HG03469 (cell line): ENCODE measurements around the gene MAGOHB.
"Not testable (repeated sequence)": the region's sequence is repeated elsewhere in the genome, so short reads cannot be mapped to it uniquely, and the experiment has no call there.

Experiments
- ATAC-seq: cut with Tn5 transposase; IDR thresholded peaks from one replicate; pipeline ENCODE4 v1.9.1; 2021; ENCODE audit warnings: mild to moderate bottlenecking, moderate library complexity, moderate number of reproducible peaks; ENCODE audit not compliant: unreplicated experiment

MAGOHB gene

DNA sequence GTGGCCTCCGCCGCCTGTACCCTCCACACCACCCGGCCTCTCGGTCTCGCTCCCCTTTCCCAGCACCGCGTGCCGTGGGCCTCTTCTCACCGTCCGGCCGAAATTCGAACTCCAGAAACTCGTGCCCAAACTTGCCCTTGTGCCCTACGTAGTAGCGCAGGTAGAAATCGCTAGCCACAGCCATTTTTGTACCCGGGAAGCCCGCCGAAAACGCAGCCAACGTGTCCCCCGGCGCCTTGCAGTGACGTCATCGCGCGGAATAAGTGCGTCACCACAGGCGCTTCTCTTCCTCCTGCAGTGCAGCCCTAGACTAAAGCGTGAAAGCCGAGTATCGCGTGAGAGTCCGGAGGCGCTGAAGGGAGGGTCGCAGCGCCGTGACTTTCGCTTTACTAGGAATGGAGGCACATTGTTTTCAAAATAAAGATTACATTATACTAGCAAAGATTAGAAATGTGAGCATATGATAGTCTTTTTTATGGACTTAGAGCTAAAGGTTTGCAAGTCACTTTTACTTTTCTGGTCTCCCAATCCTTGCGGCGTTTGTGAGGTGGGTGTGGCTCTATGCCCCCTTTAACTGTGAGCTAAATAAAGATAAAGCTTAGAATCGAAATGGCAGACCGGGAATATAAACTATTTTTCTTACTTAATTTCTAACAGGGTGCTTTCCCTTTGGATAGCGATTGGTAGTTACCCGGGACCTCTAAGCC lies at the start of gene MAGOHB:
Gene MAGOHB (minus strand): TSS at position 261 of the 707 bp plus-strand sequence. CDS start 77 bp downstream, at position 184.
- ATAC-seq: peak; percentile 78

DNA sequence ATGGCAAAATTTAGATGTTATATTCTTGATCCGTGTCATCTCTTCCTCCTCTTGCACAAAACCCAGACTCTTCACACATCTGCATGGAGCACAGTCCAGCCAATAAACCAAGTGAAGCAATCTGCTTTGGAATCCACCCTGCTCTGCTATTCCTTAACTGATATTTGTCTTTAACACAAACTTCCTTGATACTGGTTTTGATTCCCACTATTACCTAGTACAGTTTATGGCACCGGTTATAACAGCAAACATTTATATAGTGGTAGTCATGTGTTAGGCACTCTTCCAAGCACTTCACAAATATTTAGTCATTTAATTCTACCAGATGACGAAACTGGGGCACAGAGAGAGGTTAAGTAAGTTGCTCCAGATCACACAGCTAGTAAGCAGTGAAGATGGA lies 47.9 kb upstream of the MAGOHB start:
- no peak for ATAC-seq

DNA sequence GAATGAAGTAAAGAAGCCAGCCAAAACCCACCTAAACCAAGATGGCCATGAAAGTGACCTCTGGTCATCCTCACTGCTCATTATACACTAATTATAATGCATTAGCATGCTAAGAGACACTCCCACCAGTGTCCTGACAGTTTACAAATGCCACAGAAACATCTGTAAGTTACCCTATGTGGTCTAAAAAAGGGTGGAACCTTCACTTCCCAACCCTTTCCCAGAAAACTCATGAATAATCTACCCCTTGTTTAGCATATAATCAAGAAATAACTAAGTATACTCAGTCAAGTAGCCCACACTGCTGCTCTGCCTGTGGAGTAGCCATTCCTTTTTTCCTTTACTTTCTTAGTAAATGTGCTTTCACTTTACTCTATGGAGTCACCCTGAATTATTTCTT lies 40.6 kb upstream of the MAGOHB start:
- ATAC-seq: no peak

DNA sequence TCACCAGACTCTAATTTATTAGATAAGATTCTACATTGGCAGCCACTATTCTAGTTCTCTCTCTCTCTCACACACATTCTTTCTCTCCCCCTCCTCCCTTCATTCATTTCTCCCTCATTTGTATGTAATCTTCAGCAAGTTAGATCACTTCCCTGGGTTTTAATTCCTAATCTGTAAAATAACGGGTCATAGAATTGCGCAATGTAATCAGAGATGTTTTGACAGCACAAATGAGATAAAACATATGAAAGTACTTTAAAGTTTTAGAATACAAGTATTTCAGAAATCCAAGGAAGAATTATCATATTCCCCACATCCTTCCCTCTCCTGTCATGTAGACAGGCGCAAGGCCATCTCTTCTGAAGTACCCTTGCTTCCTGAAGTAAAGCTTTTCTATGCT lies 38.8 kb upstream of the MAGOHB start:
- no peak for ATAC-seq

DNA sequence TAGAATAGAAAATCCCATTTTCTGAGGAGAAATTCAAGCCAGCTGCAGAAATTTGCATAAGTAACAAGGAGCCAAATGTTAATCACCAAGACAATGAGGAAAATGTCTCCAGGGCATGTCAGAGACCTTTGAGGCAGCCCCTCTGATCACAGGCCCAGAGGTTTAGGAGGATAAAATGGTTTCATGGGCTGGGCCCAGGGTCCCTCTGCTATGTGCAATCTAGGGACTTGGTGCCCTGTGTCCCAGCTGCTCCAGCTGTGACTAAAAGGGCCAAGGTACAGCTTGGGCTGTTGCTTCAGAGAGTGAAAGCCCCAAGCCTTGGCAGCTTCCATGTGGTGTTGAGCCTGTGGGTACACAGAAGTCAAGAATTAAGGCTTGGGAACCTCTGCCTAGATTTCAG lies 33.2 kb upstream of the MAGOHB start:
- not testable (repeated sequence) for ATAC-seq

DNA sequence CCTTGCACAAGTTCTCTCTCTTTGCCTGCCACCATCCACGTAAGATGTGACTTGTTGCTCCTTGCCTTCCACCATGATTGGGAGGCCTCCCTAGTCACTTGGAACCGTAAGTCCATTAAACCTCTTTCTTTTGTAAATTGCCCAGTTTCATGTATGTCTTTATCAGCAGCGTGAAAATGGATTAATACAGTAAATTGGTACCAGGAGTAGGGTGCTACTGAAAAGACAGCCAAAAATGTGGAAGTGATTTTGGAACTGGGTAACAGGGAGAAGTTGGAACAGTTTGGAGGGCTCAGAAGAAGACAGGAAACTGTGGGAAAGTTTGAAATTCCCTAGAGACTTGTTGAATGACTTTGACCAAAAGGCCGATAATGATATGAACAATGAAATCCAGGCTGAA lies 32.5 kb upstream of the MAGOHB start:
- ATAC-seq: no peak

DNA sequence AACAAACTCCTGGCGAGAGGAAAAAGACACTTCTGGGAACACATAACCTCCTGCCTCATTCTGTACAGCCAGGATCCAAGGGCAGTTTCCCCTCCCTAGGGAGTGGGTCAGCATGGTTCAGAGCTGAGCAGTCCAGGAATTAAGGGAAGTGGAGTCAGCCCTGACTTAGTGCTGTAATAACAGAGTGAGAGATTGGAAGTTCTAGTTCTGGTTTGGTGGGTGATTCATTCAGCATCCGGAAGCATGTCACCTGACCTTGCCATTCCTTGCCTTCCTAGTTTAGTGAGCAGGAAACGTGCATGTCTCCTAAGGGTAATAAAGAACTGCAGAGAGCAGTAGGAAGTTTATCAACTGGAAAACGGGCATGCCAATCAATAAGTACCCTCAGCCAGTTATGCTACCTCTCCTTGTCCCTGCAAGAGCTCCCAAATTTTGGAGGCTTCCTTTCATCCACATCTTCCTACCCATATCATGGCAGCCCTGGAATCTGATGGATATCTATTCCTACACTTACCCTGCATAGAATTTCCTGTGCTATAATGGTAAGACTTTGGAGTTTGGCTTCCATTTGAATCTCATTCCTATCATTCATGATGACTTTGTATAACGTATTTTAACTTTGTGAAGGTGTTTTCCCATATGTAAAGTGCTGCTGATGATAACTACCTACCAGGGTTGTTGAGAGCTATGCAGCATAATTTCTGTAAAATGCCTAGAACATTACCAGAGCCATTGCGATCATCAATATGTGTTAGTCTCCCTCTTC lies 28.5 kb upstream of the MAGOHB start:
- ATAC-seq: no peak

DNA sequence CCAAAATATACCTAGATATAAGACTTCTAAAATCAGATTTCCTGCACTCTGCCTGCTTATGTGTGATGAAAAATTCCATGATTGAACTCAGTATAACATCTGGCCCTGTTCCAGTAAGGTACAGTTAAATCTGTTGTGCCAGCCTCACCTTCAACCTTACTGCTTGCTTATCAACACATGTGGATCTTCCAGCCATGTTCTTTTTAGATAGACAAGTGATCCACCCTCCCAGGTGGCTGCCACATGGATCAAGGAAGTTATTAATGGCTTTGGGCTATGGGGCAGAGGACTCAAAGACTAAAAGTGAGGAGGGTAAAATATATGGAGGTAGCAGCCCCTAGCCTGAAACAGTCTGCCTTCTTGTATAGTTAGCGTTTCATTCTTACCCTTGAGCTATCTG lies 25.3 kb upstream of the MAGOHB start:
- ATAC-seq: no peak

DNA sequence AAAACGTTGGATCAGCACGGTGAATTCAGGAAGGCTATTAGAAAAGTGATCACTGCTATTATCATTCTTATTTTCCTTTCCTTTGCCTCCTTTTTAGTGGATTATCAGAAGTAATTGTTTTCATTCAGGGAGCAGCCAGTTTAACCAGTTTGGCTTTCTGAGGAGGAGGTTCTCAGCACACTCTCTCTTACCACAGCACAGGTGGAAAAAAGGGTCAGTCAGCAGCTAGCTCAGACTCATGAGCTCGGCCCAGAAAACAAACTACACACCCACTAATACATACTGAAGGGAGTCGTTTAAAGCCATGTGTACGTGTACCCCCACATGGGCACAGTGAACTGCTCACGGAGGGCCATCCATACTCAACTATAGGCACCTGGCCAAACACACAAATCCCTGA lies 23.2 kb upstream of the MAGOHB start:
- ATAC-seq: no peak

DNA sequence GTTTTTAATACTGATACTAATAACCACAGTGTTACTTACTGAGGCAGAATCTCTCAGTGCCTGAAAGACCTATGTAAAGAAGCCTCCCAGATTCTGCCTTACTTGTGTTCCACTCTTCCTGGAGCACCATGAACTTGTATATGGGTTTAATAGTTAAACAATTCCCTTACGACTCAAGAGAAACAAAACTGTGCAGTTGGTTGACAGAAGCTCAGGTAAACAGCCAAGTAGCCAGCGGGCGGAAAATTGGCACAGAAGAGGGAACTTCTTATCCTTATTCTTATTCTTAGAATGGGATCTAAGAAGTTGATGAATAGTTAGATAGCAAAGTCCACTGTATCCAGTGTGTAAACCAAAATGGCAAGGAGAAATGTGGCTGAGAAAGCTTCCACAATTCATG lies 22.7 kb upstream of the MAGOHB start:
- no peak for ATAC-seq

DNA sequence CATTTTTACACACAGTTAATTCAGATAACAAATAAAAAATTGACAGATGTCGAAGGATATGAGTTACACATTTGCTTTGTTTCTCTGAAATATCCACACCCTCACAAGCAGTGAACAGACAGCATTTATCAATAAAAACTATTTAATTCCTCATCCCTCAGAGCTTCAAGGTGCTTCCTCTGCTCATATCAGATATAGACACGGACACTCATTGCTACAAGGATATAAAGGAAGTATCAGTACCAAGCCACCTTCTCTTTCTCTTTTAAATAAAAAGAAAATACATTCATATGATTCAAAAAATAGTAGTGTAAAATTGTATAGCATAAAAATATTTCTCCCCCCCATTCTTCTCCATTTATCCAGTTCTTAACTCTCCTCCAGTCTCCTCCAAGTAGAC lies 21.9 kb upstream of the MAGOHB start:
- no peak for ATAC-seq

DNA sequence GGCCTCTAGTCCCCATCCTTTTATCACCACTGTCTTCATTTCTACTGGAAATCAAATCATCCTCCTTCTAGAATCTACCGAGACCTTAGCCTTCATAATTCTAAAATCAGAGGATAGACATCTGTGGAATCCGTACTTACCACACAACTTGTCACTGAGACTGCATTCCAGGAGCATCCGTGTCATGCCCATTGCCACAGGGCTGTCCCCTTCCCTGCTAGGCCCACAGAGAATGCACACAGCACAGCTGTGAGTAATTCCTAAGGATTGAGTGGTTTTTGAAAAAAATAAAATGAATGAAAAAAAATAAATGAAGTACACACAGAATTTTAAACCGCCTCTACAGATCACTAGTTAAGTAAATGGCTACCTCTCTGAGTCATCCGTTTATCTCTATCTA lies 21.0 kb upstream of the MAGOHB start:
- ATAC-seq: no peak

DNA sequence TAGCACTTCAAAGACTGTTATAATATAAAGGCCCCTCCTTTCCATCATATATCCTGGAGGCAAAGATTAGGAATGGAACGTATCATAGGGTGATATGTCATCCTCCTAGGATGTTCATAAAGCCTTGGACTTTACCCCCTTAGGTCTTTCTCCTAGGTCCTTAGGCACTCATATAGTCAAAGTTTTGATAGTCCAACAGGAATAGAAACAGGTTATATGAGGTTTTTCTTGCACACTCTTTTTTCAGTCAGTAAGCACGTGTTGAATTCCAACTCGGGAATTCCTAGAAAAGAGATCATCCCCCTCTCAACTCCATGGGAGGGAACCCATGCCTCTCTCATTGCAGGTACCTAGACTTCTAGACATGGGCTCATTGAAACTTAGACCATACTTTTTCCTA lies 20.1 kb upstream of the MAGOHB start:
- ATAC-seq: no peak

DNA sequence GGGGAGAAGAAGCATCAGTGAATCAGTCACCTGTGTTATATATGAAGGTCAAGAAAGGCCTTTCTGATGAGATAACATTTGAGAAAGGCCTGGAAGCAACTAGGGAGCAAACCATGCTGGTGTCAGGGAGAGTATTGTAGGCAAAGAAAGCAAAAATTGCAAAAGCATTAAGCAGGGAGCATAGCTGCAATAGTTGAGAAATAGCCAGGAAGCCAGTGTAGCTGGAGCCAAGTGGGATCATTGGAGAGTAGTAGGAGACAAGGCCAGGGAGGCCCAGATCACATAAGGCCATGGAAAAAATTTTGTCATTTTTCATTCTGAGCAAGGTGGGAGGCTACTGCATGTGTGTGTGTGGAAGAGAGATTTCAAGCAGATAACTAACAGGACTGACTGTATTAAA lies 18.8 kb upstream of the MAGOHB start:
- no peak for ATAC-seq

DNA sequence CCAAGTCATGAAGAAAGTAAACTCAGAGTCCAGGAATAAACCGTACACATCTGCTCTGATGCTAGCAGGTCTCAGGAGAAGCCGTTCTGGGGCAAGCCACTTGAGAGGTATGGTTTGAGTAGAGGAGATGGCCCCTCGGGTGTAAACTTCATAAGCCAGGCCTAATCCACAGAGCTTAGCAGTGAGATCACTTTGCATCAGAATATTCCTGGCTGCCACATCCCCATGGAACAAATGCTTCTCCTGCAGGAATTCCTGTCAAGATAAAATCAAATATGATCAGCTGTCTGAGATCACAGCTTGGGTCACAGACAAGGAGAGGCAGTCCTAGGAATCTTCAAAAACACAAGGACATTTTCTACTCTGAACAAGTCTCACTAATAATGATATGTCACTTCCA lies 11.2 kb upstream of the MAGOHB start:
- no peak for ATAC-seq

DNA sequence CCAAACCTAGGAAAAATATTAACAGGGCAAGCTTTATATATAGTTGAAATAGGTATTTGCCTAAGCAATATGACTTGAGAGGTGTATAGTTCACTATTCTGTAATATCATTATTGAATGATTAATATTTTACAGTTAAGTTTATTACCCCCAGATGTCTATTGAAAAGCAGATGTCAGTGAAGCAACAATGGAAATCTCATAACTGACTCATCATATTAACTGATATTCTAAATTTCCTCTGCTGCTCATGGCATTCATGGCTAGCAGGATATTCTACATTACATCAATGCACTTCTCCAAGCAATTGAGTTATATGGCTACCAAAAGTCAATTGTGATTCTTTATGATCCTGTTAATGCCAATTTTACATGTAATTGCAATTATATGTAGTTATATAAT lies 9.7 kb upstream of the MAGOHB start:
- ATAC-seq: no peak

DNA sequence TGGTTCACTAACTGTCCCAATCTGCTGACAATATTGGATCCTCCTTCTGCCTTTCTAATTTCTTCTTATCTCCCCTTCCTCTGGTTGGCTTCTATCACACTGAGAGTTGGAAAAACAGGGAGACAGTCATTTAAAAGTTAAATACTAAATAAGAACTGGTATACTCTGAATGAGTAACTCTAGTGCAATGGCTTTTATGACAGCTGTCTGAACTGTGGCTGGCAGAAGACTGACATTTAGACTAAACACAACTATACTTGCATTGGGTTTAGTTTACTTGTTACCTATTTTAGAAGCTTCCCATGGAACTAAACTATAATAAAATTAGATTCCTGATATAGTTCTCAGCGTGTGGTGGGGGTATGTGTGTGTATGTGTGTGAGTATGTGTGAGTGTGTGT lies 7.9 kb upstream of the MAGOHB start:
- ATAC-seq: no peak

DNA sequence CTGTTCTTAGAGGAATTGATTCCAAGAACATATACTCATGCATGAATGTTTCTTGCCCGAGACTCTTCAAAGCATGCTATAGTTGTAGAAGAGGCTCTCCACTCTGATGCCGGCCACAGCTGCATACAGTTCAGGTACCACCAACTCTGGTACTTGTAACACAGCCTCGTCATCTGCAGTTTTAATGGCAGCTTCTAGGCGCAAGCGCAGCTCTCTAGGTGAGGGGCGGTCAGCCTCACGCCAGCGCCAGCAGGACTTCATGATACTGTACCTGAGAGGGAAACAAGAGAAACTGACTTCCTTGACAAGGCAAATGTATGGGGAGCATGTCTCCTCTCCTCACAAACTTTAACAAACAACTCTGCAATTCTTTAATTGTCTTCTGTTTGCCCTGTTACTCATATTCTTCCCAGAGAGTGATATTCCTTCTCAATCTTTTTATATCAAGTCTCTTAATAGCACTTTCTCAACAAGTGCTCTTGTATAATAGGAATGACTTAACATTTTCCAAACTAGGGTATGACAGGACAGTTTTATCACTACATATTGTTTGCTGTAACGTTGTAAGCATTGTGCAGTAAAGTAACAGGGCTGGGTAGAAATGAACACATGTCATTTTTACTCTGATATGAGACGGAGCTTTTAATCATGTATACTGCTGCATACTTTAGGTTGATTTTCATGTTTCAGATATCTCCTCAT lies 6.8 kb upstream of the MAGOHB start:
- no peak for ATAC-seq

DNA sequence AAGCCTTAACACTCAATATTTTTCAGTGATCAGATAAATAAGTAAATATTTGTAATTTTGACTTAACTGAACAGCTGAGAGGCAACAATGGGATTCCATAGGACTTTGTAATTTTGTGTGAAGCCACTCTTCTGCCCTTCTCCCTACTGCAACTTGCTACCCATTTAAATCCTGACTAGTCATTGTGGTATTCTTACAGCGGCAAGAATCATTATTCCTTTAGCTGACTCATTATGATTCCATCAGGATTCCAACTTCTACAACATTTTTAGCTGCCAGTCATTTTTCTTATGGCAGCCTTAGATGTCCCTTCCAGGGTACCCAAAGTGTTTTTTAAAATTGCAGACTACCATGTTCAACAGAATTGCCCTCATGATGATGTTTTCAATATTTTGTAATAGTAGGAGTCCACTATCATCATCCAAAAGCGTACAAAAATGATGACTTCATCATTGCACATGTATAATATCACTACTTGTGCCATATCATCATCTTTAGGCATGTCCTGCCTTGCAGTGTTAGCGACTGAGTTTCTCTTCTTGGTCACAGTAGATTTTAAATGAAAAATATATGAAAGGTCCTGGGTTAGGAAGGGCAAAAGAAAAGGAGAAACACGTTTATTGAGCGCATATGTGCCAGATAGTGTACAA lies 5.1 kb upstream of the MAGOHB start:
- ATAC-seq: no peak

DNA sequence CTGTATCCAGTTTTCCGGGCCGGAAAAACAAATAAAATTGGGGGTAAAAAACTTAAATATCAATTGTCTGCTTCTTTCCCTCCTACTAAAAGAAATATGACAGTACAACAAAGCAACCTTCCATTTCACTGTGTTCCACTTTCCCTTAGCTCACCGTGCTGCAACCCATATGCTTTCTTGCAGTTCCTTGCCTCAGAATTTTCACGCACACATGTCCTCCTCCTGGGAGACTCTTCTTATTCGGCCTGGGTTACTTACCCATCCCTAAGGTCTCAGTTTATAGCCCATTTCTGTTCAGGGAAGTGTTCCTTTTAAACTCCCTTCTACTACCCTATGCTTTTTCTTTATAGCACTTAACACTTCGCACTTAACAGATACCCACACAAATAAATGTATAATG lies 4.5 kb upstream of the MAGOHB start:
- no peak for ATAC-seq

DNA sequence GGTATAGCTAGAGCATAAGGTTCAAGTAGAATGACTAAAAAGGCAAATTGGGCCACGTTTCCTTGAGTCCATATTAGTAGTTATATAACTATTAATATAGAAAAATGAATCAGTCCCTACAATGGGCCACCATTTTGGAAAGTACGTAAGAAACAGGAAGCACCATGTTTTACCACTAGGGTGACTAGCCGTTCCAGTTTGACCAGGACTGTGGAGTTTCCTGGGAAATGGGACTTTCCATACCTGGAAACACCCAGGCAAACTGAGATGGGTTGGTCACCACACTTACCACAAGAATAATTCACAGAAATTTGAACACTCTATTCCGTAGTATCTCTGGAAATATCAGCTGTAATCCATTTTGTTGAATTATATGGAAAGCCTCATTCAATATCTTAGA lies 2.1 kb upstream of the MAGOHB start:
- ATAC-seq: no peak

DNA sequence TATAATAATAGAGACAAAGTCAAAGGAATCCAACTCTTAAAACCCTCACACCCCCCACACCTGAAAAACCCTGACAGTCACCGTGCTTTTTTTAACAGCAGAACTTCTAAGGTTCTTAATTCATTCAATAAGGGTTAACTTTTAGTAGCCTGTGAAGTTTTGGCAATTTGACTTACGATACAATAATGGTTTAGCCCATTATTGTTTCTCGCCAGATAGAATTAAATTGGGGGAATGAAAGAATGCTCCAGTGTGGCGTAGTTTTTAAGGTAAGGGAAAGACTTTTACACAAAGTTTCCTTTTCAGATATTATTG lies 604 bp upstream of the MAGOHB start:
- peak; percentile 10 for ATAC-seq
